Neural crest cell (in vitro differentiated cells): ENCODE data around the gene PLCL1. TPM values are rescaled to one million over a fixed set of nuclear protein-coding genes. Genes with fewer than 3 reads are reported as not detected.
"Not testable (repeated sequence)": the region's sequence is repeated elsewhere in the genome, so short reads cannot be mapped to it uniquely, and the experiment has no call there.

Experiments
- DNase-seq: peaks from one replicate; pipeline ENCODE4 v3.0.0; 2021; ENCODE audit warnings: low read depth, mixed read lengths, low spot score
- H3K27ac Mint-ChIP-seq: one replicate; pipeline ENCODE4 v1.8.0; 2021; ENCODE audit warnings: mild to moderate bottlenecking, mixed read lengths; ENCODE audit not compliant: unreplicated experiment
- H3K27me3 Mint-ChIP-seq: 2 replicates; pipeline ENCODE4 v1.8.0; 2021; ENCODE audit warnings: low read depth, mild to moderate bottlenecking, mixed read lengths
- H3K36me3 Mint-ChIP-seq: 2 replicates; pipeline ENCODE4 v1.8.0; 2021; ENCODE audit warnings: low read depth, mild to moderate bottlenecking, mixed read lengths
- H3K4me1 Mint-ChIP-seq: 2 replicates; pipeline ENCODE4 v1.8.0; 2021; ENCODE audit warnings: mixed read lengths
- H3K4me3 Mint-ChIP-seq: one replicate; pipeline ENCODE4 v1.8.0; 2021; ENCODE audit warnings: mild to moderate bottlenecking, mixed read lengths
- H3K9me3 Mint-ChIP-seq: 2 replicates; pipeline ENCODE4 v1.8.0; 2021; ENCODE audit warnings: mixed read lengths
- total RNA-seq: library from RNA; stranded (reverse); gene quantifications from 2 replicates; pipeline ENCODE4 v1.2.1, GENCODE V29; 2021
- TF ChIP-seq, protein P1 (sequence below): fragments of 200-600 bp; sonication (generic); conservative IDR thresholded peaks from 2 replicates; pipeline ENCODE4 v1.5.0; 2021; ENCODE audit warnings: antibody characterized with exemption, mild to moderate bottlenecking

Gene PLCL1
- total RNA-seq, 1 donor from 2014 or later = 0.72 TPM

DNA sequence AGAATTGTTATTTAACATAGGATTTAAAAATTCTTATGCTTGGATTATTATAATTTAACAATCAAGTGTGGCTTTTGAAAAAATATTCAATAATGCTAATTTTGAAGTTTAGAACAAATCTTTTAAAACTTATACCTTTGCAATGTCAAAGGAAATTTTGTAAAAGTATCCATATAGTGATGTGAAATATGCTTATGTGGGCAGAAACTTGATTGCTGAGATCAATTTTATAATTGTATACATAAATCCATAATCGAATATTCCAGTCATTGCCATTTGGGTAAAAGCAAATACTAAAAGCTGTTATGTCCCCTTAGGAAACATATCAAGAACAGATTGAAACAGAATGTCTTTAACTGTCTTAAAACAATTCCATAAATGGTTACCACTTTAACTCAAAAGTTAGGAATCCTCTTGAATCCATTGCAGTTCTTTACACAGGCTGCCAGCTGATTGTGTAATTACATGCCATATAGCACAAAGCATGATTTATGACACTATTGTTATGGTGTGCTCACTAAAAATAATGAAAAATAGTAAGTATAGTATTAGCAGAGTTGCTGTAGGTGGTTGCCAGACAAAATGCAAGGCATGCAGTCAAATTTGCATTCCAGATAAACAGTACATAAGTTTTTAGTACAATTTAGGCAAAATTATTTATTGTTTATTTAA is 24.2 kb downstream of the PLCL1 start:
- no peak overlapping the region for H3K4me3 Mint-ChIP-seq
- no peaks in the 10 kb centered on the region for H3K4me1 Mint-ChIP-seq
- TF ChIP-seq, protein P1, sequence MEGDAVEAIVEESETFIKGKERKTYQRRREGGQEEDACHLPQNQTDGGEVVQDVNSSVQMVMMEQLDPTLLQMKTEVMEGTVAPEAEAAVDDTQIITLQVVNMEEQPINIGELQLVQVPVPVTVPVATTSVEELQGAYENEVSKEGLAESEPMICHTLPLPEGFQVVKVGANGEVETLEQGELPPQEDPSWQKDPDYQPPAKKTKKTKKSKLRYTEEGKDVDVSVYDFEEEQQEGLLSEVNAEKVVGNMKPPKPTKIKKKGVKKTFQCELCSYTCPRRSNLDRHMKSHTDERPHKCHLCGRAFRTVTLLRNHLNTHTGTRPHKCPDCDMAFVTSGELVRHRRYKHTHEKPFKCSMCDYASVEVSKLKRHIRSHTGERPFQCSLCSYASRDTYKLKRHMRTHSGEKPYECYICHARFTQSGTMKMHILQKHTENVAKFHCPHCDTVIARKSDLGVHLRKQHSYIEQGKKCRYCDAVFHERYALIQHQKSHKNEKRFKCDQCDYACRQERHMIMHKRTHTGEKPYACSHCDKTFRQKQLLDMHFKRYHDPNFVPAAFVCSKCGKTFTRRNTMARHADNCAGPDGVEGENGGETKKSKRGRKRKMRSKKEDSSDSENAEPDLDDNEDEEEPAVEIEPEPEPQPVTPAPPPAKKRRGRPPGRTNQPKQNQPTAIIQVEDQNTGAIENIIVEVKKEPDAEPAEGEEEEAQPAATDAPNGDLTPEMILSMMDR = no peak
- H3K27ac Mint-ChIP-seq = no peak overlapping the region
- H3K9me3 Mint-ChIP-seq = peaks cover 12% of the 10 kb centered on the region
- no peaks in the 10 kb centered on the region for H3K27me3 Mint-ChIP-seq
- DNase-seq = no peak
- peaks cover 6% of the 10 kb centered on the region for H3K36me3 Mint-ChIP-seq

GRCh38 chr2:197834771-197835170 is 30.4 kb downstream of the PLCL1 start:
- H3K4me1 Mint-ChIP-seq, H3K36me3 Mint-ChIP-seq: not testable (repeated sequence)

DNA sequence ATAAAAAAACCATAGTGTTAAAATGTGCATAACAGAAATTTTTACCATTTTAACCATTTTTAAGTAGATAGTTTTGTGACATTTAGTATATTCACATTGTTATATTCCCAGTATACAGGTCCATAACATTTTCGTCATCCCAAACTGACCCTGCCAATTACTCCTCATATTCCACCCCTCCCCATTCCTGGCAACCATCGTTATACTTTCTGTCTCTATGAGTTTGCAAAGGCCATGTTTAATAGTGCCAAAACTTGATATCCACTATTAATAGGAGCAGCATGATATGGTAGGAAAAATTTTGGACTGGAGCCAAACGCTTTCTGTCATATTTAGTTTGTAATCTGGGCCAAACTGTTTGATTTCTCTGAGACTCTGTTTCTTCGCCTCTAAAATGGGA is 30.9 kb downstream of the PLCL1 start:
- DNase-seq = no peak
- Mint-ChIP-seq H3K27ac (no peak overlapping the region), H3K36me3 (peaks cover 6% of the 10 kb centered on the region), H3K4me3 (no peak overlapping the region), H3K27me3 (peaks cover 2% of the 10 kb centered on the region), H3K9me3 (peaks cover 14% of the 10 kb centered on the region), H3K4me1 (no peaks in the 10 kb centered on the region)
- TF ChIP-seq, protein P1 = no peak

More at GRCh38 chr2:197834771-197835170, 30.4 kb downstream of the PLCL1 start:
- not testable (repeated sequence) for H3K4me3 Mint-ChIP-seq, H3K27ac Mint-ChIP-seq, H3K27me3 Mint-ChIP-seq, DNase-seq
- peaks cover 14% of the 10 kb centered on the region for H3K9me3 Mint-ChIP-seq

GRCh38 chr2:197838036-197838435 is 33.6 kb downstream of the PLCL1 start:
- Mint-ChIP-seq H3K4me3 (no peak overlapping the region), H3K27ac (no peak overlapping the region), H3K4me1 (no peaks in the 10 kb centered on the region), H3K36me3 (no peaks in the 10 kb centered on the region), H3K9me3 (peaks cover 5% of the 10 kb centered on the region), H3K27me3 (peaks cover 4% of the 10 kb centered on the region)
- TF ChIP-seq, protein P1 = no peak
- DNase-seq = no peak

DNA sequence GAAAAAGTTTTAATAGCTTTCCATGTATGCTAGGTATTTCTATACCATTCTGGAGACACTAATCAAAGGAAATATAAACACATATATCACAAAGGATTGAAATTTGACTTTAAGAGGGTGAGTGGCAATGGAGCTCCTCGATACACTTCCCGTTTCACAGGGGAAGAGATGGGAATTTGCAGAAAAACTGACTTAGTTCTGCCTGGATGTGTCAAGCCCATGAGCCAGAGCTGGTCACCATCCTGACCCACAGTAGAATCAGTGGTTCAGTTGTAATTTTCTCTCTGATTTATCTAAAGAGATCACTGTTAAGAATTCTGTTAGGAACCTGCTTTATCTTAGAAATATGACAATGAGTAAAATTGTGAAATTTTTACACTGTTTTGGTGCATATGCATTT is 34.2 kb downstream of the PLCL1 start:
- TF ChIP-seq, protein P1 = no peak
- Mint-ChIP-seq H3K36me3 (no peaks in the 10 kb centered on the region), H3K27ac (no peak overlapping the region), H3K4me1 (no peaks in the 10 kb centered on the region), H3K4me3 (no peak overlapping the region), H3K27me3 (peaks cover 4% of the 10 kb centered on the region), H3K9me3 (peaks cover 2% of the 10 kb centered on the region)
- no peak for DNase-seq

GRCh38 chr2:197839327-197839726 is 34.9 kb downstream of the PLCL1 start:
- peaks cover 4% of the 10 kb centered on the region for H3K27me3 Mint-ChIP-seq
- no peak for DNase-seq
- H3K4me1 Mint-ChIP-seq = no peaks in the 10 kb centered on the region
- H3K27ac Mint-ChIP-seq = no peak overlapping the region
- no peaks in the 10 kb centered on the region for H3K9me3 Mint-ChIP-seq
- no peaks in the 10 kb centered on the region for H3K36me3 Mint-ChIP-seq
- H3K4me3 Mint-ChIP-seq = no peak overlapping the region
- TF ChIP-seq, protein P1 = no peak
